ENCODE measurements around the gene EFCAB5. TPM values are rescaled to one million over a fixed set of nuclear protein-coding genes. Genes with fewer than 3 reads are reported as not detected.

The EFCAB5 gene
- total and polyA plus RNA-seq, 2 of the 8 experiments (the other 6 are each of a cell fraction or from before 2014, with no cell fraction given) = 0.05 to 0.34 TPM

DNA sequence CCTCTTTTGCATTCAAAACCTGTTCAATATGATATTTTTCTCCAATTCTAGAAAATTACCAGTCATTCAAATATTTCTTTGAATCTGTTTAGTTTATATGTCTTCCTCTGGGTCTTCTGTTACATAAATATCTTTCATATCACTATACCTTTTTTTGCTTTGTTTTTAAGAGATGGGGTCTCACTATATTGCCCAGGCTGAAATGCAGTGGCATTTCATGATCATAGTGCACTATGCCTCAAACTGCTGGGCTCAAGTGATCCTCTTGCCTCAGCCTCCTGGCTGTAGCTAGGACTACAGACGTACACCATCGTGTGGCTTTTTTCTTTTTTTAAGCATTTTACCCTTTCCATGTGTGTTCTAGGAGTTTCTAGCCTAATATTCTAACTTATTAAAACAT is 214.0 kb downstream of the EFCAB5 start:
- Histone ChIP-seq H2BK20ac (ENCODE audit: low read length) (no peak overlapping the region), H2BK120ac (replicated peaks; ENCODE audit: low read depth, low read length) (no peak overlapping the region), H3K27me3 (replicated peaks in 1 of 4; ENCODE audit: control insufficient read depth in 3 of 4, extremely low read depth in 1 of 4, insufficient read depth in 3 of 4, low read length in 3 of 4) (no peaks in the 10 kb centered on the region), H4K91ac (replicated peaks; ENCODE audit: insufficient read length, low read length) (no peak overlapping the region), H3K9me3 (ENCODE audit: insufficient read depth in 2 of 2, low read depth in 1 of 2, low read length in 1 of 2) (no peaks in the 10 kb centered on the region), H3K4me3 (ENCODE audit: extremely low read depth in 1 of 4, insufficient read depth in 2 of 4, low read depth in 3 of 4, low read length in 4 of 4) (no peak overlapping the region), H3K18ac (ENCODE audit: extremely low read depth, low read length) (no peak overlapping the region), H4K5ac (ENCODE audit: insufficient read length, low read depth, low read length) (no peak overlapping the region), H3K4me1 (replicated peaks in 1 of 4; ENCODE audit: control insufficient read depth in 3 of 4, insufficient read depth in 4 of 4, low read length in 3 of 4) (no peaks in the 10 kb centered on the region), H3K4me2 (ENCODE audit: insufficient read depth in 1 of 2, low read depth in 2 of 2, low read length in 2 of 2) (no peak overlapping the region), H2BK12ac (ENCODE audit: low read depth, low read length) (no peak overlapping the region), H2AK5ac (ENCODE audit: low read depth, low read length) (no peak overlapping the region), H2BK5ac (ENCODE audit: low read depth, low read length) (no peak overlapping the region), H2BK15ac (ENCODE audit: low read length) (no peak overlapping the region), H3K23ac (ENCODE audit: insufficient read length) (no peak overlapping the region), H3K79me2 (ENCODE audit: control insufficient read depth in 1 of 2, insufficient read depth in 2 of 2, low read length in 2 of 2) (peaks cover 0 to 48% of the 10 kb centered on the region in 2 experiments; a peak in 2 of 4 replicates), H3K9ac (replicated peaks in 1 of 4; ENCODE audit: extremely low read depth in 1 of 4, low read depth in 3 of 4, low read length in 3 of 4) (no peak overlapping the region), H3K56ac (replicated peaks; ENCODE audit: insufficient read length, low read depth, low read length) (no peak overlapping the region), H3K14ac (ENCODE audit: insufficient read length) (no peak overlapping the region), H3K4ac (replicated peaks; ENCODE audit: insufficient read length, low read depth, low read length) (no peak overlapping the region), H3K36me3 (ENCODE audit: control insufficient read depth in 2 of 4, insufficient read depth in 4 of 4, low read length in 3 of 4) (peaks cover 0 to 4% (median 2%) of the 10 kb centered on the region in 4 experiments; a peak in 2 of 8 replicates), H2AFZ (ENCODE audit: low read length) (no peak overlapping the region), H3K27ac (ENCODE audit: low read depth, low read length) (no peak overlapping the region), H3K79me1 (ENCODE audit: low read depth, low read length) (peaks cover 3% of the 10 kb centered on the region; the same call in 1 of the 2 replicates), H4K20me1 (replicated peaks in 1 of 2; ENCODE audit: control insufficient read depth in 1 of 2, insufficient read depth in 2 of 2, low read length in 2 of 2) (no peaks in the 10 kb centered on the region), H3K23me2 (ENCODE audit: low read depth, low read length) (no peaks in the 10 kb centered on the region), H4K8ac (ENCODE audit: extremely low read depth, insufficient read depth, low read length) (no peak overlapping the region)
- POLR2A ChIA-PET (ENCODE audit: partially characterized antibody) = no interaction called here
- CTCF ChIA-PET (ENCODE audit: partially characterized antibody) = interaction anchor here (1.3 kb wide), 1 partner anchor 32 kb away, joined by 3 read pairs; no protein-coding TSS in a partner anchor
- 86% methylated on average over 2 of the region's 2 CpGs; no CpG with 5 or more reads in 1 of the 2 experiments for WGBS, 2 experiments (ENCODE audit: extremely low coverage in 1 of 2, insufficient coverage in 1 of 2, insufficient read length in 1 of 2, insufficient replicate concordance in 2 of 2, low coverage in 1 of 2, low lambda C conversion rate in 2 of 2, missing lambda C conversion rate in 1 of 2)
- DNase-seq (ENCODE audit: low read depth in 1 of 2, low spot score in 2 of 2) (no peak), FAIRE-seq (no peak)
- TF ChIP-seq KDM4A (IDR thresholded peaks at IDR 0.05; ENCODE audit: low read depth, low read length, severe bottlenecking) (no peak), SP1 (IDR thresholded peaks at IDR 0.05; ENCODE audit: low read depth, low read length) (no peak), RBBP5 (IDR thresholded peaks at IDR 0.05; ENCODE audit: borderline replicate concordance, low read depth, low read length) (no peak)

MicroRNAs within 50 kb of the gene (microRNA counts, 767-probe panel; counts per million panel counts)
- microRNA hsa-miR-3184-5p = 879 counts per million, percentile 95 among the panel's probes with 10 or more counts
- microRNA hsa-miR-423-3p = 879 counts per million, percentile 95 among the panel's probes with 10 or more counts
- 879 counts per million, percentile 95 among the panel's probes with 10 or more counts for microRNA hsa-miR-423-5p

Small RNAs within 50 kb of the gene (microRNA-seq; reads per million reads assigned to microRNA genes)
- gene MIR423 (ENCODE audit: borderline microRNAs expressed in 2 of 2, borderline number of aligned reads in 2 of 2, borderline replicate concordance in 1 of 2) = 0 reads per million in 2 experiments

Small RNAs within 50 kb of the gene (small RNA-seq; reads per million reads assigned to genes)
- gene AC104984.5 (ENCODE audit: insufficient read depth) (not detected), gene RNY4P13 (ENCODE audit: insufficient read depth) (not detected)

Other genes starting within 250 kb of the EFCAB5 start
- gene SSH2, start 11.4 kb upstream of the EFCAB5 start, total RNA-seq (2021; fragmentation: NEBNext Ultra II Directional; extraction: Animal tissue kit (Norgen Biotek cat#: 25700)) = 15.9 and 18.1 TPM in 2 replicates
- gene SSH2, start 11.4 kb upstream of the EFCAB5 start, polyA plus RNA-seq (2011; rRNA removed) = 5.2 and 5.4 TPM in 2 replicates
- 22.4 and 22.7 TPM in 2 replicates for gene NSRP1, start 175.2 kb downstream of the EFCAB5 start, total RNA-seq (2021; fragmentation: NEBNext Ultra II Directional; extraction: Animal tissue kit (Norgen Biotek cat#: 25700))
- gene NSRP1, start 175.2 kb downstream of the EFCAB5 start, polyA plus RNA-seq (2011; rRNA removed) = 5.4 and 6.1 TPM in 2 replicates